Measurements from ENCODE around the gene SEZ6. TPM values are rescaled to one million over a fixed set of nuclear protein-coding genes. Genes with fewer than 3 reads are reported as not detected.

SEZ6 gene
- total RNA-seq, 1 donor from 2014 or later: 1.5 TPM

- Histone ChIP-seq H3K27me3 (no peaks in the 10 kb centered on the region), H3K4me3 (no peak overlapping the region), H3F3A (ENCODE audit: low read depth) (no peaks in the 10 kb centered on the region), H3K27ac (no peak overlapping the region), H3K36me3 (no peaks in the 10 kb centered on the region), H3K9me3 (ENCODE audit: low read depth) (no peaks in the 10 kb centered on the region), H4K20me1 (ENCODE audit: low read depth) (no peaks in the 10 kb centered on the region), H3K79me2 (ENCODE audit: low read depth) (no peaks in the 10 kb centered on the region), H3K9ac (no peak overlapping the region), H3K4me2 (no peak overlapping the region), H3K4me1 (peaks cover 17% of the 10 kb centered on the region), H2AFZ (replicated peaks) (no peak overlapping the region)
- H3K4me3 Mint-ChIP-seq: no peak overlapping the region
- no peaks in the 10 kb centered on the region for H3K9me3 Mint-ChIP-seq
- no peak for DNase-seq (ENCODE audit: low spot score)
- H3K36me3 Mint-ChIP-seq: no peaks in the 10 kb centered on the region
- H3K4me1 Mint-ChIP-seq: peaks cover 33% of the 10 kb centered on the region
- H3K27me3 Mint-ChIP-seq (ENCODE audit: insufficient read depth, low read depth): peaks cover 17% of the 10 kb centered on the region
- no peak overlapping the region for H3K27ac Mint-ChIP-seq
- TF ChIP-seq EZH2 (IDR thresholded peaks at IDR 0.05): no peak
- TF ChIP-seq EZH2phosphoT487 (IDR thresholded peaks at IDR 0.05): no peak
- TF ChIP-seq CTCF (IDR thresholded peaks at IDR 0.05): no peak
Observed at GRCh38 chr17:29012535-29012934, 6.7 kb upstream of the SEZ6 start.

- H3F3A ChIP-seq (ENCODE audit: low read depth): no peaks in the 10 kb centered on the region
- no peak overlapping the region for H3K27ac ChIP-seq
- no peaks in the 10 kb centered on the region for H3K9me3 ChIP-seq (ENCODE audit: low read depth)
- H3K36me3 ChIP-seq: no peaks in the 10 kb centered on the region
- H3K4me3 Mint-ChIP-seq: no peak overlapping the region
- no peak overlapping the region for H3K27ac Mint-ChIP-seq
- no peak overlapping the region for H3K4me3 ChIP-seq
- no peaks in the 10 kb centered on the region for H3K79me2 ChIP-seq (ENCODE audit: low read depth)
- no peak for DNase-seq (ENCODE audit: low spot score)
- TF ChIP-seq CTCF (IDR thresholded peaks at IDR 0.05): no peak
- TF ChIP-seq EZH2phosphoT487 (IDR thresholded peaks at IDR 0.05): no peak
- TF ChIP-seq EZH2 (IDR thresholded peaks at IDR 0.05): no peak
- peaks cover 30% of the 10 kb centered on the region for H3K4me1 ChIP-seq
- H3K27me3 Mint-ChIP-seq (ENCODE audit: insufficient read depth, low read depth): peaks cover 24% of the 10 kb centered on the region
- H2AFZ ChIP-seq (replicated peaks): no peak overlapping the region
- peaks cover 29% of the 10 kb centered on the region for H3K4me1 Mint-ChIP-seq
- no peaks in the 10 kb centered on the region for H3K9me3 Mint-ChIP-seq
- no peaks in the 10 kb centered on the region for H4K20me1 ChIP-seq (ENCODE audit: low read depth)
- no peaks in the 10 kb centered on the region for H3K36me3 Mint-ChIP-seq
- H3K27me3 ChIP-seq: peaks cover 13% of the 10 kb centered on the region
- no peak overlapping the region for H3K9ac ChIP-seq
- H3K4me2 ChIP-seq: no peak overlapping the region
Observed at GRCh38 chr17:29010586-29010985, 4.8 kb upstream of the SEZ6 start.

GRCh38 chr17:29010129-29010528, 4.3 kb upstream of the SEZ6 start:
- Mint-ChIP-seq H3K4me1 (peaks cover 26% of the 10 kb centered on the region), H3K36me3 (no peaks in the 10 kb centered on the region), H3K9me3 (no peaks in the 10 kb centered on the region), H3K27me3 (ENCODE audit: insufficient read depth, low read depth) (peaks cover 26% of the 10 kb centered on the region), H3K4me3 (no peak overlapping the region), H3K27ac (no peak overlapping the region)
- no peak for DNase-seq (ENCODE audit: low spot score)
- H3F3A ChIP-seq (ENCODE audit: low read depth): no peaks in the 10 kb centered on the region
- no peak overlapping the region for H2AFZ ChIP-seq (replicated peaks)
- TF ChIP-seq EZH2phosphoT487 (IDR thresholded peaks at IDR 0.05) (no peak), EZH2 (IDR thresholded peaks at IDR 0.05) (no peak), CTCF (IDR thresholded peaks at IDR 0.05) (no peak)
- H3K4me3 ChIP-seq: no peak overlapping the region
- H3K27ac ChIP-seq: no peak overlapping the region
- no peaks in the 10 kb centered on the region for H3K79me2 ChIP-seq (ENCODE audit: low read depth)
- H3K4me1 ChIP-seq: peaks cover 32% of the 10 kb centered on the region
- no peaks in the 10 kb centered on the region for H3K36me3 ChIP-seq
- no peak overlapping the region for H3K9ac ChIP-seq
- H3K4me2 ChIP-seq: no peak overlapping the region
- H3K9me3 ChIP-seq (ENCODE audit: low read depth): no peaks in the 10 kb centered on the region
- H4K20me1 ChIP-seq (ENCODE audit: low read depth): peaks cover 1% of the 10 kb centered on the region
- H3K27me3 ChIP-seq: peaks cover 17% of the 10 kb centered on the region

Measured in neural progenitor cell (in vitro differentiated cells).